B cell (primary cell): ENCODE results near the gene SUCLG2. TPM values are rescaled to one million over a fixed set of nuclear protein-coding genes. Genes with fewer than 3 reads are reported as not detected.

Experiments
- ATAC-seq: fragments of 200-7000 bp; cut with Tn5 transposase; one replicate; pipeline ENCODE4 v1.10.0; 2021; ENCODE audit warnings: low read depth, mild to moderate bottlenecking, moderate number of reproducible peaks, moderate library complexity
- CTCF ChIA-PET: fragments of 350-600 bp; sonication (Branson Sonifier 250); formaldehyde crosslinking; loops from one replicate; lab custom pipeline; 2021; ENCODE audit warnings: antibody characterized with exemption, inconsistent platforms; lab: Charles Lee
- POLR2A ChIA-PET: fragments of 350-600 bp; sonication (Branson Sonifier 250); formaldehyde crosslinking; loops from one replicate; lab custom pipeline; 2021; ENCODE audit warnings: antibody characterized with exemption; lab: Charles Lee
- DNase-seq: peaks from one replicate; pipeline ENCODE4 v3.0.0; 2013
- H2AFZ ChIP-seq: 2 replicates; pipeline ENCODE4 v1.6.1; 2012; ENCODE audit warnings: mild to moderate bottlenecking, low read depth, low read length; ENCODE audit not compliant: insufficient read depth, poor library complexity, severe bottlenecking
- H3K27ac ChIP-seq, 2 donors: 1 replicate in 1 of 2; 2 replicates in 1 of 2; pipeline ENCODE4 v1.5.1; 2012 to 2013; ENCODE audit warnings: low read length in 2 of 2, mild to moderate bottlenecking in 2 of 2, moderate library complexity in 1 of 2
- H3K27me3 ChIP-seq, 4 experiments: fragments of 200-600 bp in 1 of 4; sonication (generic) in 1 of 4; replicated peaks in 1 of 4; 1 replicate in 2 of 4; 2 replicates in 2 of 4; pipeline versions ENCODE4 v1.6.1 to v1.7.0; 2013 to 2016; ENCODE audit warnings: low read length in 3 of 4, mild to moderate bottlenecking in 2 of 4, mixed read lengths in 1 of 4, moderate library complexity in 1 of 4; ENCODE audit not compliant: insufficient read depth in 4 of 4, control insufficient read depth in 3 of 4; ENCODE audit errors: control extremely low read depth in 1 of 4
- H3K36me3 ChIP-seq, 2 experiments: replicated peaks in 1 of 2; 1 replicate in 1 of 2; 2 replicates in 1 of 2; pipeline versions ENCODE4 v1.6.1 to v1.7.1; 2013; ENCODE audit warnings: low read length in 1 of 2; ENCODE audit not compliant: insufficient read depth in 2 of 2, control insufficient read depth in 1 of 2; ENCODE audit errors: control extremely low read depth in 1 of 2, extremely low read depth in 1 of 2
- H3K4me1 ChIP-seq, 2 donors: fragments of 200-600 bp in 1 of 2; sonication (generic) in 1 of 2; 1 replicate in 1 of 2; 2 replicates in 1 of 2; pipeline versions ENCODE4 v1.5.1 to v1.6.1; 2013 to 2017; ENCODE audit warnings: low read length in 2 of 2; ENCODE audit not compliant: control insufficient read depth in 2 of 2, insufficient read depth in 2 of 2
- H3K4me2 ChIP-seq: replicated peaks from 2 replicates; pipeline ENCODE3; 2012; ENCODE audit warnings: mild to moderate bottlenecking, low read depth, low read length; ENCODE audit not compliant: poor library complexity, severe bottlenecking
- H3K4me3 ChIP-seq, 5 experiments: fragments of 200-600 bp in 1 of 5; sonication (generic) in 1 of 5; 1 replicate in 3 of 5; 2 replicates in 2 of 5; pipeline versions ENCODE4 v1.5.1 to v1.7.0; 2011 to 2016; ENCODE audit warnings: low read length in 4 of 5, mild to moderate bottlenecking in 4 of 5, low read depth in 2 of 5, control low read depth in 1 of 5, moderate library complexity in 1 of 5; ENCODE audit not compliant: insufficient read depth in 1 of 5; ENCODE audit errors: control extremely low read depth in 1 of 5, extremely low read depth in 1 of 5
- H3K79me2 ChIP-seq: fragments of 200-600 bp; sonication (generic); one replicate; pipeline ENCODE4 v1.6.0; 2016; ENCODE audit warnings: low read length; ENCODE audit not compliant: control insufficient read depth, insufficient read depth
- H3K9ac ChIP-seq: fragments of 200-600 bp; sonication (generic); 2 replicates; pipeline ENCODE4 v1.6.1; 2017; ENCODE audit warnings: mild to moderate bottlenecking, low read length, moderate library complexity
- H3K9me3 ChIP-seq, 3 donors: one replicate each; pipeline versions ENCODE4 v1.6.1 to v1.7.1; 2013; ENCODE audit warnings: low read length in 2 of 3; ENCODE audit not compliant: control insufficient read depth in 2 of 3, insufficient read depth in 1 of 3; ENCODE audit errors: control extremely low read depth in 1 of 3
- H4K20me1 ChIP-seq: 2 replicates; pipeline ENCODE4 v1.6.0; 2012; ENCODE audit warnings: mild to moderate bottlenecking, low read length; ENCODE audit not compliant: insufficient read depth, control insufficient read depth, poor library complexity, severe bottlenecking
- H3K27ac Mint-ChIP-seq: one replicate; pipeline ENCODE4 v1.8.0; 2021; ENCODE audit warnings: mixed read lengths
- H3K27me3 Mint-ChIP-seq: one replicate; pipeline ENCODE4 v1.8.0; 2021; ENCODE audit warnings: mixed read lengths
- H3K4me1 Mint-ChIP-seq: one replicate; pipeline ENCODE4 v1.8.0; 2021; ENCODE audit warnings: mixed read lengths
- H3K4me3 Mint-ChIP-seq: one replicate; pipeline ENCODE4 v1.8.0; 2021; ENCODE audit warnings: mixed read lengths
- H3K9me3 Mint-ChIP-seq: one replicate; pipeline ENCODE4 v1.8.0; 2022; ENCODE audit warnings: mixed read lengths; ENCODE audit not compliant: insufficient read depth
- CTCF ChIP-seq: fragments of 200-600 bp; IDR thresholded peaks from one replicate; pipeline ENCODE4 v1.8.0; 2022; ENCODE audit warnings: antibody characterized with exemption, mild to moderate bottlenecking
- EZH2 ChIP-seq: IDR thresholded peaks from 2 replicates; pipeline ENCODE4 v1.6.1; 2012; ENCODE audit warnings: borderline replicate concordance, low read depth, mild to moderate bottlenecking, moderate library complexity, low read length; ENCODE audit not compliant: insufficient read depth, poor library complexity, severe bottlenecking
- WGBS: methylation state at CpG from one replicate; pipeline ENCODE4 v1.1.5; 2013; ENCODE audit warnings: missing lambda C conversion rate; ENCODE audit not compliant: insufficient coverage; 5-methylcytosine and 5-hydroxymethylcytosine counted together
- intact Hi-C: fragments of 100-400 bp; cut with micrococcal nuclease; formaldehyde crosslinking; loops from one replicate; pipeline ENCODE4 v1.10.0; 2022
- polyA plus RNA-seq: library from polyadenylated mRNA; depleted of rRNA; stranded (reverse); fragments of >200 nt; gene quantifications from 2 replicates; pipeline ENCODE4 v1.2.3, GENCODE V29; 2012
- total RNA-seq, 2 donors: library from RNA; stranded (reverse); fragments of 120-200 nt in 1 of 2; gene quantifications; 1 replicate in 1 of 2; 2 replicates in 1 of 2; pipeline versions ENCODE4 v1.2.3 to v1.2.4, GENCODE V29; 2013 to 2022

Gene SUCLG2
- total and polyA plus RNA-seq, 2 donors (not counting 1 experiment from before 2014, with no cell fraction given): 9.1 to 35.8 TPM

DNA sequence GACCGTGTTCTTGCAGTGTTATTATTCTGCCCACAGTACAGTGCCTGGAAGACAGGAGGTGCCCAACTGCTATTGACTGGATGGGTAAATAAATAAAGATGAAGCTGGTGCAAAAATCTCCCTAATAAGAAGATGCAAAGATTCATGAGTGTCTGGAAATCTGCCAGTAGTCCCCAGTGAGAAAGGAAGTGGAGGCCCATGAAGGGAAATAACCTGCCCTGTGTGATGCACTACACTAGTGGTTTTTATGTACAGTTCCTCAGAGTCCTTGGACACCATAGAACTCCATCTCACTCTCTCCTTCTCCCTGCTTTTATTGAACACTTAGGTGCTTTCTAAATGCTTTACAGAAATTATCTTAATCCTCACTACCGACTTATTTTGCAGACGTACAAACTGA is 8.3 kb upstream of the SUCLG2 start:
- DNase-seq: no peak
- ChIA-PET CTCF (interaction anchor here (0.7 kb wide), 1 partner anchor 399 kb away, joined by 3 read pairs; no protein-coding TSS in a partner anchor), POLR2A (no interaction called here)
- Histone ChIP-seq H4K20me1 (no peaks in the 10 kb centered on the region), H3K4me1 (peaks cover 9 to 10% of the 10 kb centered on the region in 2 donors), H2AFZ (no peak overlapping the region), H3K9ac (no peak overlapping the region), H3K79me2 (no peaks in the 10 kb centered on the region), H3K4me2 (no peak overlapping the region), H3K4me3 (no peak overlapping the region), H3K27ac (no peak overlapping the region), H3K36me3 (no peaks in the 10 kb centered on the region), H3K27me3 (no peaks in the 10 kb centered on the region), H3K9me3 (peaks cover 0 to 3% (median 0%) of the 10 kb centered on the region in 3 donors)
- ATAC-seq: no peak
- intact Hi-C loops: no loop called here
- Mint-ChIP-seq H3K27ac (no peak overlapping the region), H3K4me1 (peaks cover 8% of the 10 kb centered on the region), H3K4me3 (no peak overlapping the region), H3K27me3 (no peaks in the 10 kb centered on the region), H3K9me3 (no peaks in the 10 kb centered on the region)
- WGBS: 44% methylated on average over 1 of the region's 3 CpGs
- TF ChIP-seq CTCF (no peak), EZH2 (no peak)

DNA sequence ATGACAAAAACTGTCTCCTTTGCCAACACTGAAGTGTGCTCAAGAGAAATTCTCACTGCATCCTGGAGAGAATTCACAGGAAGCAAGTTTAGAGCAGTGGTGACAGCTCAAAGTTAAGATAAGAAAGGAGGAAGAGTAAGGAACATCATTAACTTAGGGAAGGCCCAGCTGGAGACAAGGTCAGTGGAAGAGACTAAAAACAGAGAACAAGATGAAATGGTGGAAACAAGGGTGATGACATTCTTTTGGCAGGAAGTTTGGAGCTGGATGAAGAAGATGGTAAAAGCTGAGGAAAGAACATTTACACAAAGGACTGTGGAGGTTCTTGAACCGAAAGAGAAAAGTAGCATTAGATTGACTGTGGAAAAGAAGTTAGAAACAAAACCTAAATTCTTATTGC is 6.7 kb upstream of the SUCLG2 start:
- Histone ChIP-seq H3K36me3 (no peaks in the 10 kb centered on the region), H3K27me3 (no peaks in the 10 kb centered on the region), H3K9me3 (no peaks in the 10 kb centered on the region), H3K9ac (no peak overlapping the region), H3K27ac (no peak overlapping the region), H3K4me3 (no peak overlapping the region), H4K20me1 (no peaks in the 10 kb centered on the region), H2AFZ (no peak overlapping the region), H3K4me1 (peaks cover 12 to 13% of the 10 kb centered on the region in 2 donors), H3K4me2 (no peak overlapping the region), H3K79me2 (no peaks in the 10 kb centered on the region)
- ATAC-seq (no peak), DNase-seq (no peak)
- CTCF ChIA-PET: interaction anchor here (0.9 kb wide), 1 partner anchor 547 kb away, joined by 3 read pairs; no protein-coding TSS in a partner anchor
- H3K27ac Mint-ChIP-seq: no peak overlapping the region
- intact Hi-C loops: no loop called here
- H3K27me3 Mint-ChIP-seq: no peaks in the 10 kb centered on the region
- TF ChIP-seq CTCF (no peak), EZH2 (no peak)
- H3K4me1 Mint-ChIP-seq: peaks cover 13% of the 10 kb centered on the region
- no peak overlapping the region for H3K4me3 Mint-ChIP-seq
- POLR2A ChIA-PET: no interaction called here
- no peaks in the 10 kb centered on the region for H3K9me3 Mint-ChIP-seq
- WGBS: no CpG with 5 or more reads among the region's 1 CpG
